Mesenchymal stem cell (in vitro differentiated cells and primary cell): ENCODE measurements around the gene KRTAP10-2.

Experiments
- DNase-seq: peaks from one replicate; pipeline ENCODE4 v3.0.0-alpha.2; 2013
- H2AFZ ChIP-seq: one replicate; pipeline ENCODE4 v1.6.1; 2013; ENCODE audit warnings: low read depth, mild to moderate bottlenecking, control low read depth, inconsistent platforms, low read length, moderate library complexity
- H2AK5ac ChIP-seq: 2 replicates; pipeline ENCODE4 v1.6.1; 2013; ENCODE audit warnings: low read length, moderate library complexity, mild to moderate bottlenecking, inconsistent platforms; ENCODE audit not compliant: severe bottlenecking
- H2BK120ac ChIP-seq: one replicate; pipeline ENCODE4 v1.6.1; 2013; ENCODE audit warnings: low read depth, mild to moderate bottlenecking, inconsistent platforms, low read length, moderate library complexity
- H2BK12ac ChIP-seq, 2 experiments: one replicate each; pipeline ENCODE4 v1.6.1; 2013; ENCODE audit warnings: inconsistent platforms in 2 of 2, low read length in 2 of 2, mild to moderate bottlenecking in 2 of 2, moderate library complexity in 2 of 2, control low read depth in 1 of 2
- H2BK15ac ChIP-seq: one replicate; pipeline ENCODE4 v1.6.1; 2013; ENCODE audit warnings: mild to moderate bottlenecking, low read depth, inconsistent platforms; ENCODE audit not compliant: poor library complexity, severe bottlenecking
- H2BK5ac ChIP-seq: 2 replicates; pipeline ENCODE4 v1.6.1; 2013; ENCODE audit warnings: low read depth, mild to moderate bottlenecking, low read length, control low read depth, inconsistent platforms; ENCODE audit not compliant: poor library complexity, severe bottlenecking
- H3K14ac ChIP-seq, 2 experiments: one replicate each; pipeline ENCODE4 v1.6.1; 2013; ENCODE audit warnings: inconsistent platforms in 2 of 2, low read length in 2 of 2, control low read depth in 1 of 2, mild to moderate bottlenecking in 1 of 2, moderate library complexity in 1 of 2
- H3K18ac ChIP-seq, 2 experiments: one replicate each; pipeline ENCODE4 v1.6.1; 2013; ENCODE audit warnings: inconsistent platforms in 2 of 2, low read length in 2 of 2, control low read depth in 1 of 2, low read depth in 1 of 2, mild to moderate bottlenecking in 1 of 2
- H3K23ac ChIP-seq, 2 experiments: one replicate each; pipeline ENCODE4 v1.6.1; 2013; ENCODE audit warnings: inconsistent platforms in 2 of 2, low read length in 2 of 2, mild to moderate bottlenecking in 2 of 2, moderate library complexity in 2 of 2, control low read depth in 1 of 2
- H3K27ac ChIP-seq: 2 replicates; pipeline ENCODE4 v1.5.1; 2013; ENCODE audit warnings: mild to moderate bottlenecking, moderate library complexity, low read length, control low read depth, inconsistent platforms; ENCODE audit not compliant: poor library complexity, severe bottlenecking
- H3K27me3 ChIP-seq, 2 experiments: 2 replicates each; pipeline versions ENCODE4 v1.6.1 to v1.7.0; 2013; ENCODE audit warnings: low read length in 2 of 2, mild to moderate bottlenecking in 2 of 2, moderate library complexity in 2 of 2, control low read depth in 1 of 2, inconsistent platforms in 1 of 2; ENCODE audit not compliant: control insufficient read depth in 1 of 2, insufficient read depth in 1 of 2
- H3K36me3 ChIP-seq, 2 experiments: 2 replicates each; pipeline versions ENCODE4 v1.6.1 to v1.7.0; 2013; ENCODE audit warnings: low read length in 2 of 2, control low read depth in 1 of 2, inconsistent platforms in 1 of 2, low read depth in 1 of 2, mild to moderate bottlenecking in 1 of 2; ENCODE audit not compliant: insufficient read depth in 2 of 2, control insufficient read depth in 1 of 2
- H3K4ac ChIP-seq, 2 experiments: one replicate each; pipeline ENCODE4 v1.6.1; 2013; ENCODE audit warnings: inconsistent platforms in 2 of 2, low read length in 2 of 2, mild to moderate bottlenecking in 2 of 2, moderate library complexity in 2 of 2, control low read depth in 1 of 2, low read depth in 1 of 2
- H3K4me1 ChIP-seq: 2 replicates; pipeline ENCODE4 v1.6.1; 2013; ENCODE audit warnings: low read depth, low read length, control low read depth; ENCODE audit not compliant: control insufficient read depth, insufficient read depth
- H3K4me2 ChIP-seq: 2 replicates; pipeline ENCODE4 v1.6.1; 2013; ENCODE audit warnings: low read length, mild to moderate bottlenecking, inconsistent platforms; ENCODE audit not compliant: poor library complexity, severe bottlenecking
- H3K4me3 ChIP-seq, 2 experiments: 2 replicates each; pipeline versions ENCODE4 v1.5.1 to v1.7.0; 2013; ENCODE audit warnings: low read length in 2 of 2, mild to moderate bottlenecking in 2 of 2, control low read depth in 1 of 2, low read depth in 1 of 2; ENCODE audit not compliant: insufficient read depth in 1 of 2
- H3K79me1 ChIP-seq: replicated peaks from 2 replicates; pipeline ENCODE4 v1.6.1; 2013; ENCODE audit warnings: mild to moderate bottlenecking, control low read depth, low read length, inconsistent platforms; ENCODE audit not compliant: poor library complexity, severe bottlenecking
- H3K9ac ChIP-seq: 2 replicates; pipeline ENCODE4 v1.7.0; 2013; ENCODE audit warnings: mild to moderate bottlenecking, low read length, moderate library complexity
- H3K9me3 ChIP-seq: 2 replicates; pipeline ENCODE4 v1.7.0; 2013; ENCODE audit warnings: mild to moderate bottlenecking, low read length; ENCODE audit not compliant: control insufficient read depth
- H4K8ac ChIP-seq: one replicate; pipeline ENCODE4 v1.6.1; 2013; ENCODE audit warnings: inconsistent platforms, mild to moderate bottlenecking, low read length, moderate library complexity
- H4K91ac ChIP-seq: one replicate; pipeline ENCODE4 v1.6.1; 2013; ENCODE audit warnings: mild to moderate bottlenecking, low read length, inconsistent platforms
- WGBS: methylation state at CpG from one replicate; pipeline ENCODE4 v1.1.7; 2013; ENCODE audit warnings: mixed read lengths; 5-methylcytosine and 5-hydroxymethylcytosine counted together

Gene KRTAP10-2

DNA sequence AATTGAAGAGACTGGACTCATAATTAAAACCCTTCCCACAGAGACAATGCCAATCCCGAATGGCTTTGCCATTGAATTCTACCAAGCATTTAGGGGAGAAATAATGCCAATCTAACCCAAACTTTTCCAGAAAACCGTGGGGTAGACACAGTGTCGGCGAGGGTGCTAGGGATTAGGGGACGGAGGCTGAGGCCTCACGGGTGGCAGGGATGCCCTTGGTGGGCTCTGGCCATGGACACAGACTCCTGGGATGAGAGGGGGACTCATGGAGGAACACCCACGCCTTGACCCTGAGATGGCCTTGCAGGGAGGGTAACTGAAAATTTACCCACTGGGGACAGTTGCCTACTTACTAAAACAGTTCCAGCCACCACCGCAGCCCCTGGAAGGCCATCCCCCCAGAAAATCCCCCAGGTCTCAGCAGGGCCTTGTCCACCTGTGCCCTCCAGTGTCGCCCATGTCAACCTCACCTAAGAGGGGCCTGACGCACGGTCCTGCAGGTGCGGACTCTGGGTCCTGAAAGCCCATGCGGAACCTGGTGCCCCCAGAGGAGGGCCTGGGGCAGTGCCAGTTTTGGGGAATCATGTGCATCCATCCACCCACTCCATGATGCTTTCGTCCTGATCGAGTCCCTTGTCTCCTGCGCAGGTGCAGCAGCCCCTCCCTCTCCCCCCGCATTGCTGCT lies 27.2 kb upstream of the KRTAP10-2 start:
- Histone ChIP-seq H4K91ac (no peak overlapping the region), H3K27me3 (no peaks in the 10 kb centered on the region), H3K9me3 (peaks cover 34% of the 10 kb centered on the region), H3K14ac (no peak overlapping the region), H2BK12ac (no peak overlapping the region), H2BK15ac (no peak overlapping the region), H3K4me2 (no peak overlapping the region), H3K4ac (no peak overlapping the region), H3K4me3 (no peak overlapping the region), H4K8ac (no peak overlapping the region), H2AFZ (no peak overlapping the region), H3K36me3 (no peaks in the 10 kb centered on the region), H2AK5ac (no peak overlapping the region), H3K4me1 (no peaks in the 10 kb centered on the region), H3K18ac (no peak overlapping the region), H2BK120ac (no peak overlapping the region), H2BK5ac (no peak overlapping the region), H3K9ac (no peak overlapping the region), H3K23ac (no peak overlapping the region), H3K79me1 (no peaks in the 10 kb centered on the region), H3K27ac (no peak overlapping the region)
- DNase-seq = no peak
- 87% methylated on average over 17 of the region's 17 CpGs for WGBS

GRCh38 chr21:44576025-44576420 lies 24.7 kb upstream of the KRTAP10-2 start:
- no peak overlapping the region for H2AFZ ChIP-seq
- no peaks in the 10 kb centered on the region for H3K4me1 ChIP-seq
- no peak overlapping the region for H3K4me3 ChIP-seq
- H3K14ac ChIP-seq = no peak overlapping the region
- no peaks in the 10 kb centered on the region for H3K79me1 ChIP-seq
- no peak overlapping the region for H2BK120ac ChIP-seq
- H2BK5ac ChIP-seq = no peak overlapping the region
- H3K4me2 ChIP-seq = no peak overlapping the region
- no peak overlapping the region for H3K4ac ChIP-seq
- no peak overlapping the region for H2AK5ac ChIP-seq
- no peak overlapping the region for H4K91ac ChIP-seq
- no peak overlapping the region for H3K23ac ChIP-seq
- H4K8ac ChIP-seq = no peak overlapping the region
- no peak for DNase-seq
- H3K27ac ChIP-seq = no peak overlapping the region
- peaks cover 32% of the 10 kb centered on the region for H3K9me3 ChIP-seq
- H2BK12ac ChIP-seq = no peak overlapping the region
- no peak overlapping the region for H3K18ac ChIP-seq
- no peaks in the 10 kb centered on the region for H3K27me3 ChIP-seq
- no peaks in the 10 kb centered on the region for H3K36me3 ChIP-seq
- 88% methylated on average over 10 of the region's 10 CpGs for WGBS
- H2BK15ac ChIP-seq = no peak overlapping the region
- H3K9ac ChIP-seq = no peak overlapping the region

DNA sequence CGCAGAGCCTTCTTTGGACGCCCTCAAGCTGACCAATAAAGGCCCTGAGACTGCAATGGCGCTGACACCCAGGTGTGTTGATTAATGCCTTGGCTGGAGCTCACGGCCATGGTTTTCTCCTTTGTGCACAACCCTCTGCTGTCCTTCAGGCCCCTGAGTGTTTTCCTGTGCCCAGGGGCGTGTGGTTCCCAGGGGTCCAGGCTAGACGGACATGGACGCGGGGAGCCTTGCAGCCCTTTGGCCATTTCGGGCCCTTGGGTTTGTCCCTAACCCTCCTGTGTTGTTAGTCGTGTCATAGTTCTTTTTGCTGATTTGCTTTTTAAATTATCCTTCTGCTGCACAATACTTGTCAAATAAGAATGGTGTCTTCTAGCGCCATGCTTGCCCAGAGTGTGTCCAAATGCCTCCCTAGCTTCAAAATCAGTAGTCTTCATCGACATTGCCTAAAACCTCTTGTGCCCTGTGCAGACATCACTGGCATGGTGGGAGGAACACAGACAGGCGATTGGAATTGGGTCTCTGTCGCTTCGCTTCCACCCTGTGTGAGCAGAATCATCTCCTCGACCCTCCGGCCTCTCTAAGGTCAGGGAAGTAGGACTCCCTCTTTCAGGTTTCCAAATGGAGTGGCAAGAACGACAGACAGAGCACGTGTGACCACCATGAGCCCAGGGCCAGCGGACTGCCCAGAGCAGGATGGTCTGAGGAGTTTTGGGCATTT lies 24.2 kb upstream of the KRTAP10-2 start:
- no peak overlapping the region for H2BK120ac ChIP-seq
- H2AK5ac ChIP-seq = no peak overlapping the region
- no peak overlapping the region for H2BK5ac ChIP-seq
- no peak for DNase-seq
- no peak overlapping the region for H3K4me2 ChIP-seq
- no peaks in the 10 kb centered on the region for H3K4me1 ChIP-seq
- H2AFZ ChIP-seq = no peak overlapping the region
- H3K18ac ChIP-seq = no peak overlapping the region
- no peak overlapping the region for H3K14ac ChIP-seq
- H2BK15ac ChIP-seq = no peak overlapping the region
- no peaks in the 10 kb centered on the region for H3K27me3 ChIP-seq
- H3K9me3 ChIP-seq = peaks cover 32% of the 10 kb centered on the region
- H3K9ac ChIP-seq = no peak overlapping the region
- WGBS = 81% methylated on average over 19 of the region's 20 CpGs
- no peaks in the 10 kb centered on the region for H3K79me1 ChIP-seq
- no peak overlapping the region for H4K91ac ChIP-seq
- H2BK12ac ChIP-seq = no peak overlapping the region
- H4K8ac ChIP-seq = no peak overlapping the region
- H3K4ac ChIP-seq = no peak overlapping the region
- no peak overlapping the region for H3K23ac ChIP-seq
- no peak overlapping the region for H3K4me3 ChIP-seq
- H3K27ac ChIP-seq = no peak overlapping the region
- H3K36me3 ChIP-seq = no peaks in the 10 kb centered on the region

DNA sequence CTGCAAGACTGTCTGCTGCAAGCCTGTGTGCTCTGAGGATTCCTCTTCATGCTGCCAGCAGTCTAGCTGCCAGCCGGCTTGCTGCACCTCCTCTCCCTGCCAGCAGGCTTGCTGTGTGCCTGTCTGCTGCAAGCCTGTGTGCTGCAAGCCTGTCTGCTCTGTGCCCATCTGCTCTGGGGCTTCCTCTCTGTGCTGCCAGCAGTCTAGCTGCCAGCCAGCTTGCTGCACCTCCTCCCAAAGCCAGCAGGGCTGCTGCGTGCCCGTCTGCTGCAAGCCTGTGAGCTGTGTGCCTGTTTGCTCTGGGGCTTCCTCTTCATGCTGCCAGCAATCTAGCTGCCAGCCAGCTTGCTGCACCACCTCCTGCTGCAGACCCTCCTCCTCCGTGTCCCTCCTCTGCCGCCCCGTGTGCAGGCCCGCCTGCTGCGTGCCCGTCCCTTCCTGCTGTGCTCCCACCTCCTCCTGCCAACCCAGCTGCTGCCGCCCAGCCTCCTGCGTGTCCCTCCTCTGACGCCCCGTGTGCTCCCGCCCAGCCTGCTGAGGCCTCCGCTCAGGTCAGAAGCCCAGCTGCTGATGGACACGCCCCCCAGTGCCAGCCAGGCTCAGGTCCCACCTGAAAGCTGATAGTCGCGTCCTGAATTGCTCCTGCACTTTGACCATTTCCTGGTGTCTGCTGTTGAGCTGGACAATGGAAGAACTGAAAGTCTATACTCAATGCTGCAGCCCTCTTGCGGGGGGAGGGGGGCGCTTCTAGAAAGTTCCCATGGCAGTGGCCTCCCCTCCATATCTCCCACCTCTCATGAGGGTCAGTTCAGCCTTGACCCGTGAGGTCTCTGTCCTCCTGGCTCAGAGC lies 23.4 kb upstream of the KRTAP10-2 start:
- no peak overlapping the region for H3K4me2 ChIP-seq
- H2BK5ac ChIP-seq = no peak overlapping the region

More for the DNA sequence above, 23.4 kb upstream of the KRTAP10-2 start:
- Histone ChIP-seq H4K91ac (no peak overlapping the region), H3K23ac (no peak overlapping the region), H3K14ac (no peak overlapping the region), H3K9me3 (peaks cover 37% of the 10 kb centered on the region), H2BK15ac (no peak overlapping the region), H4K8ac (no peak overlapping the region), H2AFZ (no peak overlapping the region), H3K27ac (no peak overlapping the region), H3K9ac (no peak overlapping the region), H2AK5ac (no peak overlapping the region), H3K36me3 (no peaks in the 10 kb centered on the region), H3K18ac (no peak overlapping the region), H2BK12ac (no peak overlapping the region), H3K4ac (no peak overlapping the region), H3K27me3 (no peaks in the 10 kb centered on the region), H3K4me1 (no peaks in the 10 kb centered on the region), H3K79me1 (no peaks in the 10 kb centered on the region), H3K4me3 (no peak overlapping the region), H2BK120ac (no peak overlapping the region)
- DNase-seq = no peak
- 76% methylated on average over 21 of the region's 21 CpGs for WGBS
